ENCODE results near the gene PPP2R5C.
A peak's percentile ranks its signal among the peaks of the same experiment; 100 is the strongest.

The PPP2R5C gene

DNA sequence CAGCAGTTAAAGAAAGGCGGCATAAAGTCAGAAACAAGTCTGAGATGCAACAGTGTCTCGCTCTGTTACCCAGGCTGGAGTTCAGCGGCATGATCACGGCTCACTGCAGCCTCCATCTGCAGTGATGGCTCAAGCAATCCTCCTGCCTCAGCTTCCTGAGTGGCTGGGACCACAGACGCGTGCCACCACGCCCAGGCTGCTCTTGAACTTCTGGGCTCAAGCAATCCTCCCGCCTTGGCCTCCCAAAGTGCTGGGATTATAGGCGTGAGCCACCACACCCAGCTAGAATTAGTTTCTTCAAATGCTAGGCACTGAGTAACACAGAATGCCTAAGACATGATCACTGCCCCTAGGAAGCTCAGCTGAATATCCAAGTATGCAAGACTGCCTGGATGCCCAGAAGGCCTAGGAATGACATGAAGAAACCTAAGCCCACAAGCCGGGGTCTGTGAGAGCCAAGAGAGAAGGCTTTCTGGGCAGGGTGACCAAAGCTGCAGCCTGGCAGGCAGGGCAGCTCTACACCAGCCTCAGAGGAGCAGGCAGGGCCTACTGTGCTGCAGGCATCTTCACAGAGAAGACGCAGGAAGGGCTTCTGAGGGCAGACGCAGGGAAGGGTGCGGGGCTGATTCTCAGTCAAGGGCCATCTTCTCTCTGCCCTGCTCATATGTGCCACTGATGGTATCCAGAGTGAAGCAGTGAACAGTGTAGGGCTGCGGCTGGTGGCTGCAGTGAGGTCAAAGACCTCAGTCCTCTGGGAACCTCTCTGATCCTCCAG is 4.3 kb upstream of the PPP2R5C start:
- DNase-seq, result no peak

DNA sequence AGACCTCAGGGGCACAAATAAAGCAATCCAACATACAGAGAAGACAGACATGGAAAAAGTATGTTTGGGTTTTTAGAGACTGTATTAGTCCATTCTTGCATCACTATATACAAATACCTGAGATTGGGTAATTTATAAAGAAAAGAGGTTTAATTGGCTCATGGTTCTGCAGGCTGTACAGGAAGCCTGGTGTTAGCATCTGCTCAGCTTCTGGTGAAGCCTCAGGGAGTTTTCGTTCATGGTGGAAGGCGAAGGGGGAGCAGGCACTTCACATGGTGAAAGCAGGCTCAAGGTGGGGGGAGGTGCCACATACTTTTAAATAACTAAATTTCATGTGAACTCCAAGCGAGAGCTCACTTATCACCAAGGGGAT is 3.7 kb upstream of the PPP2R5C start:
- no peak for DNase-seq

DNA sequence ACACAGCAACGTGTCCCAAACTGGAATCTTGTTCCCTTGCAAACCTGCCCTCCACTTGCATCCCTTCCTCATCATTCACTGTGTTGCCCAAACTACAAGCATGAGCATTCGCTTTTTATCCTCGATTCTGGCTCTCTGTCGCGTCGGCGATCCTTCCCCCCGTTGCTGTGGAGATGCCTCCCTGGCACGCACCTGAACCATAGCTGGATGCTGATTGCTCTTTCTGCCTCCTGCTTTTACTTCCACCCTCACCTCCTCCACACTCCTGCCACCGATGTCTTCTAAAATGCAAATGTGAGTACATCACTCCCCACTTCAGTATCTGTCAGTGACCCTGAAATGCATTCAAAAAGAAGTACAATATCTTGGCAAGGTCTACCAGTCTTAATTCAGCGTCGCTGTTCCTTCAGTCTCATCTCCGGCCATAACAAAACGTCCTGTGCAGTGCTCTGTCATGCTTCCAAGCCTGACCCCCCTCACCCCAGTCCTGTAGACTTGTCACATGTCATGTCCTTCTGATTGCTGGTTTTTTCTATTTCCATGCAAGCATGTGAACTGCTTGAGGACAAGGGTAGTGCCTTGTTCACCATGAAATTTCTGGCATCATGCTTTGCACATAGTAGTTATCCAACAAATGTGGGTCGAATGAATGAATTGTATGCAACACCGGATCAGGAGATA is 2.5 kb upstream of the PPP2R5C start:
- DNase-seq, result no peak

DNA sequence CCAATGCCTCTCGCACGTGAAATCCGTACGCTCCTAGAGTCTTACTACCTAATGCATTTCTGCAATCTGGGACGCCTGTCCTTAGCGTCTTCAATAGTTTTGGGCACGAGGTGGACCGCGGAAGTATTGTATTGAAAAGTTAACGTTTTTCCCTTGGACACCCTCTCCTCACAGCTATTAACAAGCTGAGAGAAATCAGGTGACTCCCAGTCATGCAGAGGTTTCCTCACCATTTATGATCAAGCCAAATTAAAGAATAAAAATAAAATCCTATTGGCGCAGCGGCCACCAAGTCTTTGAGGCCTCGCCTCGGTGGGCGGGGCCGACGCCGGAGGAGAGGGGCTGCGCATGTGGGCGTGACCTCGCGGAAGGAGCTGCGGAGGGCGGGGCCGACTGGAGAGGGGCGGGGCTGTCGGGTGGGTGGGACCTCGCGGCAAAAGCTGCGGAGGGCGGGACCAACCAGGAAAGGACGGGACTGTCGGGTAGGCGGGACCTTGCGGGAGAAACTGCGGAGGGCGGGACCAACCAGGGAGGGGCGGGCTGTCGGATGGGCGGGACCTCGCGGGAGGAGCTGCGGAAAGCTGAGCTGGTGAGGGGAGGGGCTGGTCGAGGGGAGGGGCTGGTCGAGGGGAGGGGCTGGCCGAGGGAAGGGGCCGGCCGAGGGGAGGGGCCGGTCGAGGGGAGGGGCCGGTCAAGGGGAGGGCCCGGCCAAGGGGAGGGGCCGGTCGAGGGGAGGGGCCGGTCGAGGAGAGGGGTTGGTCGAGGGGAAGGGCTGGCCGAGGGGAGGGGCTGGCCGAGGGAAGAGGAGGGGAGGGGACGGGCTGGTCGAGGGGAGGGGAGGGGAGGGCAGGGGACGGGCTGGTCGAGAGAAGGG is 1.1 kb upstream of the PPP2R5C start:
- peak; percentile 87 for DNase-seq

GRCh38 chr14:101761881-101762529 is 496 bp downstream of the PPP2R5C start:
- no peak for DNase-seq

- DNase-seq, result no peak
Observed at GRCh38 chr14:101762530-101763101, 1.1 kb downstream of the PPP2R5C start.

DNA sequence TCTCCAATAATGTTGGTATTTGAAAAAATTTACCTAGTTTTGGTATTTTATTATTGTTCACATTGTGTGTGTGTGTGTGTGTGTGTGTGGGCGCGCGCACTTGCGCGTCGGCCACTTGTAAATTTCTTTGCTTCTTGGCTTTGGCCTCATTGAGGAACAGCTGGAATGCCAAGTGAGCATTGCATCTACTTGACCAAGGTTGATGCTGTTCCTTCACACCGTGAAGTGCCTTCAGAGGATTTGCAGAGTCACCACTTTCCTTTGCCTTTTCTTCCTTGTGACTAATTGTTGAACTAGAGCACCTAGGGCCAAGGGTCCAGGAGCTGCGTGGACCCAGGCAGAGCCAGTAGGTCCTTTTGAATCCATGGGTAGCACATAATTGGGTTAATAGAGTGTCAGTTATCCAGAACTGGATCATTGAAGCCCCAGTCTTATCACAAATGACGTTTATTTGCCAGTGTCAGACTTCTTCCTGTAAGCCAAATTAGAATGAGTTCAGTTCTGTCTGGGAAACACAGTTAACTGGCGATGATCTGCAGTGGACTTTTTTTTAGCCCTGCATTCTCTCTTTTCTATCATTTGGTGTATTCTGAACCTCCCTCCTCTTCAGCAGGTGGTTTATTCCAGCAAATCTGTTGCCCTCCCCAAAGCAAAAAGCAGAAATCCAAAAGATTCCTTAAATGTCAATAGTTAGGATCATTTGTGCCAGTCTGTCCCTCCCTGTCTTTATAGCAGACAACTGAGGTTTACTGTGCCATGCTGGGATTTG is 2.6 kb downstream of the PPP2R5C start:
- DNase-seq, result no peak

GRCh38 chr14:101767618-101768362 is 6.3 kb downstream of the PPP2R5C start:
- no peak for DNase-seq

DNA sequence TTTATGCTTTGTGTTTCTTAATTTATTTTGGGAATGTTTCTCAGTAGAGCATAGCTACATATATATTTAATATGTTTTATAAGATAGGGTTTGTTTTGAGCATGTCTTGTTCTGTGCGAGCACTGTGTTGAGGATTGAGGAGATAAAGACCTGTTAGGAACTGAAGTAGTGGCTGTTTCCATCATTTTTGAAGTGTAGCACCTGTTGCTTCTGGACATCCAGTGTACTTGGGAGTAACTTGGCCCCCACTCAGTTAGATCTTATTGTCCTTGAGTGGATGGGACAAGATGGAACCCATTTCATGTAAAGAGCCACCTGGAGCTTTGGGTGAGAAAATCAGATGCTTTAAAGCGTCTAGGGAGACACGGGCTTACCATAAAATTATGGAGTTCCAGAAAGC is 8.7 kb downstream of the PPP2R5C start:
- DNase-seq, result no peak

DNA sequence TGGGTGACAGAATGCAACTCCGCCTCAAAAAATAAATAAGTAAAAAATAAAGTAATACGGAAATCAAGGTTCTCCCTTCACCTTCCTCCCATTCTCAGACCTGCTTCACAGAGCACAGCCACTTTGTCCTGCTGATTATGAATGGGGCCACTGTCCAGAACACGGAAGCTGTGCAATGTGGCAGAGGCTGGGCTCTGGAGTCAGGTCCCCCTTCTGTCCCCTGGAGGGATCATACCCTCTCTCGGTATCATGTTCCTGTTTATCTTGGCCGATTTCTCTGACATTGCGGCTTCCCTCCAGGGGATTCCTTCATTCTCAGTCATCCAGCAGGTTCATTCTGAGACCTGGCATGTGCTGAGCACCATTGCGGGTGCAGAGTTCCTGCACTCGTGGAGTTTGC is 11.3 kb downstream of the PPP2R5C start:
- DNase-seq, result no peak

GRCh38 chr14:101773378-101773777 is 11.9 kb downstream of the PPP2R5C start:
- DNase-seq, result no peak

DNA sequence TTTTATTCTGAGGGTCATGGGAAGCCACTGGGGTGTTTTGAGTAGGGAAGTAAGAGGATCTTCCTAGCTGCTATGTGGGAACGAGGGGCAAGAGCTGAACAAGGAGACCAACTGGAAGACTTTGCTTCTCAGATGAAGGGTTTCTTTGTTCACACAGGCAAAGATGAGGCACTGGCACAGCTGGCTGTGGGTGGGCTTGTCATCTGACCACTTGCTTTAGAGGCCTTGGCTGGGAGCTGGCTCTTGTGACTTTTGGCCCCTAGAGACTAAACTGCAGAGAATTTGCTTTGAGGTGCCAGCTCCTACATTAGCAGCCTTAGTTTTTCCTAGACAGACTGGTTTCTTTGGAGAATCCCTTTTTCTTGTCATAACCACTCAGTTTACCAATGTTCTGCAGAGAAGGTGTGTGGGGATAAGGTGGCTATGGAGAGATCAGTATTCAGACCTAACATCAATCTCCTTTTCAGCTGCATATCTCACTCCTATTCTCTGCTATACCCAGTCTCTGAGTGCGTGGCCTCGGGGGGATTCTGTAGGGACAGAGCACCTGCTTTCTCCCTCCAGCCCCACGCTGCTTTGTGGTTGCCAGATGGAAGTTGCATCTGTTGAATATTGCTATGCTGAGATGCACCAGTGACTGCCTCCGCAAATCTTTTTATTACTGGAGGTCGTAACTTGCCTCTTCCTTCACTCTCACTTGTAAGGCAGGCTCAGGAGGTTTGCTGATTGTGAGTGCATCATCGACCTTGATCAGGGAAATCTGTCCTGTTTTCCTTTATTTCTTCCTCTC is 12.7 kb downstream of the PPP2R5C start:
- DNase-seq, result no peak

DNA sequence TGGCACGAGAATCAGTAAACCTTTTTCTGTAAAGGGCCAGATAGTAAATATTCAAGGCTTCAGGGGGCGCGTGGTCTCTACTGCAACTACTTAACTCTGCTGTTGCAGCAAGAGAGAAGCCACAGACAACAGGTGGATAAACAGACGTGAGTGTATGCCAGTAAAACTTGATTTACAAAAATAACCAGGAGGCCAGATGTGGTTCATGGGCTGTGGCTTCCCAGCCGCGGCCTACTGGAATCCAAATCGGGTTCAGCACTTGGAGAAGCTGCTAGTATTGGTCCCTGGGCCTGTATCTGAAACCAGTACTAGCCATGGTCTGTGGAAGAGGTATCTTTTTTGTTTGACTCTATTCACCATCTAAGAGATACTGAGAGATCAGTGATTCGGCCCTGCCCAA is 13.3 kb downstream of the PPP2R5C start:
- DNase-seq, result no peak

DNA sequence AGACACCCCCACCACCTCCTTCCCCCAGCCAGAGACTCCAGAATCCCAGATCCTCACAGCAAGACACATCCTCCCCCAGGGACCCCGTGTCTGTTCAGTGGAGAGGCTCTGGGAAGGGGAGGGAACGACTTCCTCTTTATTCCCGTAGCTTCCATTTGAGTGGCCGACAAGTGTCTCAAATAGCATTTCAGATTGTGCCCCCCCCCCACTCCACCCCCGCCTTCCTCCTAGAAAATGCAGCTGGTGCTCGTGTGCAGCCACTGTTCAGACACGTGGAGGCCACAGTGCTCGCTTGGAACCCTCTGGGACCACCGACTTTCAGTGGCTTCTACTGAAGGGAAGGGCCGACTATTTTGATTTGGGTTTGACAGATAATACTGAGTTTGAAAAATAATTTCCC is 14.3 kb downstream of the PPP2R5C start:
- no peak for DNase-seq

DNA sequence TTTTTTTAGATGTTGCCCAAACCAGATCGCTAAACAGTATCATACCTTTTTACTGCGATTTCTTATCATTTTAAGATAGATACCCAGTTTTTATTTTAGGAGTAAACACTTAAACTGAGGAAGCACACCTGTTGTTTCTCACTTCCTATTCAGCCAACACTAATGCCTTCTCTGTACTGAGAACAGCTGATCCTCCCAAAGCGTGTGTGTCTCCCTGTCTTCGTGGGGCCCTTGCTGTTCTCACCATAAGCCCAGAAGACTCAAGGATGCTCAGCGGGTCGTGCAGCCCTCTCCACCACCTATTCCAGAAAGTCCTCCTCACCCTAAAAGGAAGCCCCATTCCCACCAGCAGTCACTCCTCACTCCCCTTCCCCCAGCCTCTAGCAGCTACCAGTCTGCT is 14.8 kb downstream of the PPP2R5C start:
- no peak for DNase-seq

DNA sequence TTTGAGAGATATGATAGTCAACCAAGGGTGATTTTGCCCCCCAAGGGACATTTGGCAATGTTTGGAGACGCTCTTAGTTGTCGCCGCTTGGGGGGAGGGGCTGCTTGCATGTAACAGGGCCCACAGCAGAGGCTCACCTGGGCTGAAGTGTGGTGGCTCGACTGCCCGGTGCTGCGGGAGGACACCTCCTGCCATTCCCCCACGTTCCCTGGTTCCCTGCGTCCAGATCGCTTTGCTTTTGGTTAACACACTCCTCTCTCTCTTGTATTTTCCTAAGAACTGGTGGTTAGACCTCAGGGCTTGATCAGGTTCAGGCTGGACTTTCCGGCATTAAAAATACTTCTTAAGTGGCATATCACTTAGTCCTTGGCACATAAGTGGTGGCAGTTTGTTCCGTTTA is 18.9 kb downstream of the PPP2R5C start:
- no peak for DNase-seq

DNA sequence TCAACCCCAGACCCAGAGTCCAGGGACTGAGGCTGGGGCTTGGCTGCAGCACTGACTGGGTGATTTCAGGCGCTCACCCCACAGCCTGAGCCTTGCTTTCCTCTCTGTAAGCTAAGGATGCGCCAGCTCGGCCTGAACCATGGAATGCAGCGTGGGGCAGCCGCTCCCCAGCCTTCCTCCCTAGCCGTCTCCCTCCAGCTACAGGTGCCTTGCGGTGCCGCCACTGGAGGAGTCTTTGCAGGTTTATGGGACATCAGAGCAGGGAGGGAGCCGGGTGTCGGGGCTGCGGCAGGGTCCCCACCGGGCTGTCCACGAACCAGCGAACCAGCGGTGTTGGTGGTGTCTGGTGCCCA is 19.4 kb downstream of the PPP2R5C start:
- DNase-seq, result no peak

GRCh38 chr14:101781240-101782061 is 19.9 kb downstream of the PPP2R5C start:
- DNase-seq, result no peak

- DNase-seq, result no peak
Observed at GRCh38 chr14:101783260-101784016, 21.9 kb downstream of the PPP2R5C start.

All from MV-4-11 (cell line).